PC-9 (cell line): Measurements from ENCODE around the gene TANGO2.

ENCODE experiments used
- EZH2 ChIP-seq: fragments of 200-600 bp; sonication (generic); IDR thresholded peaks from 2 replicates; pipeline ENCODE4 v1.8.0; 2017; ENCODE audit warnings: antibody characterized with exemption, low read depth
- TF ChIP-seq, protein P1 (sequence below): fragments of 200-600 bp; sonication (generic); conservative IDR thresholded peaks from 2 replicates; pipeline ENCODE4 v1.6.1; 2017; ENCODE audit warnings: mixed run types, antibody characterized with exemption, mild to moderate bottlenecking, moderate library complexity

DNA sequence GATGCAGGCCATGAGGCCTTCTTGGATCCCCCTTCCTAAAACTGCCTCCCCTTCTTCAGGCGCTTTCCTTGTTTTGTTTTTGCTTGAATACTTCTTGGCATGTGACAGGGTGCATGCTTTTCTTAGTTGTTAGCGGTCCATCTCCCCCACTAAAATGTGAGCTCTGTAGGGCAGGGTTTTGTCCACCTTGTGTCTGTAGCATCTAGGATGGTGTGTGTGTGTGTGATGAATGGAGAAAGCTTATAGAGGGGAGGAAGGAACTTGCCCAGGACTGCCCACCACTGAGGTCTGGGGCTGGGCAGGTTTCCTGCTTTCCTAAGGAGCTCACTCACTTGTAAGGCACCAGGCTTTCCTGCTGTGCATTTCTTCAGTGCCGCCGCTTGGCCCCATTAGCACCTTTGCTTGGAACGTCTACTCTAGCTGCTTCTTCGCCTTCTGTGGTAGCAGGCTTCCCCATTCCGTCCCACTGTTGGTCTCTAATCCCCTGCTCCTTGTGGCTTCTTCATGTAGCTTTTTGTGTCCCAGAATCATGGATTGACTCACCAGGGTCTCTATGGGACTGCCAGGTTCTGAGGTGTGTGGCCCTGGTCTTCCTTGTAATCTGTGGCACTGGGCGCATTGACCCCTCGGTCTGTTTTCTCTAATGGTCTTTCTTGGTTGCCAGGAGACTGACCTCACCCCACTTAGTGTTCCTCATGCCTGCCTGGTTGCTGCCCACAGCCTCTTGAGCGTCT lies 62.4 kb downstream of the TANGO2 start:
- TF ChIP-seq, protein P1, sequence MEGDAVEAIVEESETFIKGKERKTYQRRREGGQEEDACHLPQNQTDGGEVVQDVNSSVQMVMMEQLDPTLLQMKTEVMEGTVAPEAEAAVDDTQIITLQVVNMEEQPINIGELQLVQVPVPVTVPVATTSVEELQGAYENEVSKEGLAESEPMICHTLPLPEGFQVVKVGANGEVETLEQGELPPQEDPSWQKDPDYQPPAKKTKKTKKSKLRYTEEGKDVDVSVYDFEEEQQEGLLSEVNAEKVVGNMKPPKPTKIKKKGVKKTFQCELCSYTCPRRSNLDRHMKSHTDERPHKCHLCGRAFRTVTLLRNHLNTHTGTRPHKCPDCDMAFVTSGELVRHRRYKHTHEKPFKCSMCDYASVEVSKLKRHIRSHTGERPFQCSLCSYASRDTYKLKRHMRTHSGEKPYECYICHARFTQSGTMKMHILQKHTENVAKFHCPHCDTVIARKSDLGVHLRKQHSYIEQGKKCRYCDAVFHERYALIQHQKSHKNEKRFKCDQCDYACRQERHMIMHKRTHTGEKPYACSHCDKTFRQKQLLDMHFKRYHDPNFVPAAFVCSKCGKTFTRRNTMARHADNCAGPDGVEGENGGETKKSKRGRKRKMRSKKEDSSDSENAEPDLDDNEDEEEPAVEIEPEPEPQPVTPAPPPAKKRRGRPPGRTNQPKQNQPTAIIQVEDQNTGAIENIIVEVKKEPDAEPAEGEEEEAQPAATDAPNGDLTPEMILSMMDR = no peak
- TF ChIP-seq EZH2 = no peak
